ENCODE data around the gene USH2A.

The USH2A gene

DNA sequence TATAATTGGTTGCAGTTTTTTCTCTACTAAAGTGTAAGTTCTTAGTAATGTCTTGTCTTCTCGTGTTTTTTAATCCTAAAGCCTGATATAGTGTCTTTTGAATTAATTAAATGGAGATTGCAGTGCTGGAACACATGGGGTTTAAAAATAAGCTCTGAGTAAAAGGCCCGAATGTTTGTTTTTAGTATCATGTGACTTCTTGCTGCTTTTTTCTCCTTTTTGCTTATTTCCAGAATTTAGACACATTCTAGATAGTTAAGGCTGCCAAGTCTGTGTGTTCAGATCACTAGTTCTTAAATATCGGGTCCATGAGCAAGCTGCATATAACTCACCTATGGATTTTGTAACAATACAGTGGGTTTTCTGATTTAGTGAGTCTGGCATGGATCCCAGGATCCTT, 828.6 kb downstream of the USH2A start:
- POLR2A ChIA-PET, result interaction anchor here (0.6 to 1.2 kb wide), 3 partner anchors 26 to 88 kb away, joined by 3 read pairs; no protein-coding TSS in a partner anchor
- TF ChIP-seq HDGF (IDR thresholded peaks at IDR 0.05; ENCODE audit: borderline replicate concordance) (no peak), TARDBP (IDR thresholded peaks at IDR 0.05) (no peak), LEF1 (IDR thresholded peaks at IDR 0.05; ENCODE audit: borderline replicate concordance) (no peak), FOXK2 (IDR thresholded peaks at IDR 0.05) (no peak), ARNT (IDR thresholded peaks at IDR 0.05) (no peak), SUZ12 (IDR thresholded peaks at IDR 0.05) (no peak), SP1 (IDR thresholded peaks at IDR 0.05) (no peak), NFRKB (IDR thresholded peaks at IDR 0.05) (no peak), FOXA1 (IDR thresholded peaks at IDR 0.05) (no peak), ELF4 (IDR thresholded peaks at IDR 0.05) (no peak), FOXM1 (IDR thresholded peaks at IDR 0.05; ENCODE audit: borderline replicate concordance) (no peak), ZNF384 (IDR thresholded peaks at IDR 0.05) (no peak), BHLHE40 (IDR thresholded peaks at IDR 0.05; ENCODE audit: borderline replicate concordance) (no peak), L3MBTL2 (conservative IDR thresholded peaks at IDR 0.05) (no peak)
- CTCF ChIA-PET, result no interaction called here
- DNase-seq (ENCODE audit: extremely low spot score), result no peak

DNA sequence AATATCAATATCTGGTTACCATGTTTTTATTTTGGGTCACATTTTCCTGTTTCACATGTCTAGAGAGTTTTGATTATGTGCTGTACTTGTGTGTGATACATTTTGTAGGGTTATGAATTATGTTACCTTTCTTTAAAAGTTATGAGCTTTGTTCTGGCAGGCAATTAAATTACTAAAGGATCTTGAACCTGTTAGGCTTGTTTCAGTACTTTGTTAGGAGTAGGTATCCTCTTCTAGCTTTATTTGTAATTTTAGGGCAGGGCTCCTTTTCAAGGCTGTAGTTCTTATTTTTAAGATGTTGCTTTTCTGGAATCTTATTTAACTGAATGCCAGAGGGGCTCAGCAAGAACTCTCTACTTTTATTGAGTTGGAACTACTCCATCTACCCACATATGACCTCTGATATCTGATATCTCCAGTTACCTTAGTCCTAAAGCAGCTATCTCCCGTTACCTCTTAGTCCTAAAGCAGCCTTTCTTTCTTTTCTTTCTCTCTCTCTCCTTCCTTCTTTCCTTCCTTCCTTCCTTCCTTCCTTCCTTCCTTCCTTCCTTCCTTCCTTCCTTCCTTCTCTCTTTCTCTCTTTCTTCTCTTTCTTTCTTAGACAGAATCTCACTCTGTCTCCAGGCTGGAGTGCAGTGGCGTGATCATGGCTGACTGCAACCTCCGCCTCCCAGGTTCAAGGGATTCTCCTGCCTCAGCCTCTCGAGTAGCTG, 832.3 kb downstream of the USH2A start:
- no peak for TF ChIP-seq FOXK2 (IDR thresholded peaks at IDR 0.05)
- no peak for TF ChIP-seq FOXA1 (IDR thresholded peaks at IDR 0.05)
- no peak for TF ChIP-seq NFRKB (IDR thresholded peaks at IDR 0.05)
- TF ChIP-seq SUZ12 (IDR thresholded peaks at IDR 0.05), result no peak
- no peak for TF ChIP-seq LEF1 (IDR thresholded peaks at IDR 0.05; ENCODE audit: borderline replicate concordance)
- no peak for TF ChIP-seq L3MBTL2 (conservative IDR thresholded peaks at IDR 0.05)
- ChIA-PET CTCF (no interaction called here), POLR2A (no interaction called here)
- DNase-seq (ENCODE audit: extremely low spot score), result no peak

DNA sequence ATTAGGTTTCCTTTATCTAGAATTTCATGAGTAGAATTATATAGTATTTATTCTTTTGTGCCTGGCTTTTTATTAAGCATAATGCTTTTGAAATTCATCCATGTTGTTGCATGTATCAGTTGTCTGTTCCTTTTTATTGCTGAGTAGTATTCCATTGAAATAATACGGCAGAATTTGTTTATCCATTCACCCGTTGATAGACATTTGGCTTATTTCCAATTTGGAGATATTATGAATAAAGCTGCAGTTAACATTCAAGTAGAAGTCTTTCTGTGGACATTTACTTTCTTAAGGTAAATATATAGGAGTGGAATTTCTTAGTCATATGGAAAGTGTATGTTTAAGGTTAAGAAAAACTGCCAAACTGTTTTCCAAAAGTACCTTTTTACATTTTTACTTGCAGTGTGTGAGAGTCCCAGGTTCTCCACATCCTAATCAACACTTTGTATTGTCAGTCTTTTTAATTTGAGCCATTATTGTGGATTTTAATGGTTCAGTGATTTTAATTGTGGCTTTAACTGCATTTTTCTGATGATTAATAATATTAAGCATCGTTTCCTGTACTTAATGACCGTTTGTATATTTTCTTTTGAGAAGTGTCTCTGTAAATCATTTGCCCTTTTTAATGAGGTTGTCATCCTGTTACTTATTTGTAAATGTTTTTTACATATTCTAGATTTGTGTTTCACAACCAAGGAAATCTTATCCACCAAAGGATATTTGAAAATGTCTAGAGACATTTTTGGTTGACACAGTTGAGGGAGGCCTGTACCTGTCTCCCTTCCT, 833.4 kb downstream of the USH2A start:
- POLR2A ChIA-PET, result no interaction called here
- TF ChIP-seq SUZ12 (IDR thresholded peaks at IDR 0.05), result no peak
- no peak for DNase-seq (ENCODE audit: extremely low spot score)
- CTCF ChIA-PET, result no interaction called here

DNA sequence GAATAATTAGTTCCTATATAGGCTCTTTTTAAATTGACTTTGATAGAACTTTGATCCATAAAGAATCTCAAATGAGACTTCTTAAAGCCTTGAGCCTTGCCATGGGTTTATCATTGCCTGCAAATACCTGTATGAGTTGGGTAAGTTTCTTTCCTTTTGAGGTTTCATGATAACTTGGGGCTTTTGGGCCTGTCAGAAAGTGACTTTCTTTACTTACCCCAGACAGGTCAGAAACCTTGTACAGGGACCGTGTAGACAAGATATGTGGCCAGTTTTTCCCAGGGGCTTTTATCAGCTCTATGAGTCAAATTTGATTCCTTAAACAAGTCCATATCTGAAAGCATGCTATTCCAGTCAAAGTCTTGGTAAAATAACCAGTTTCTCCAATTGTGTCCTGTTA, 838.9 kb downstream of the USH2A start:
- DNase-seq (ENCODE audit: extremely low spot score), result no peak
- ChIA-PET POLR2A (no interaction called here), CTCF (no interaction called here)
- TF ChIP-seq LEF1 (IDR thresholded peaks at IDR 0.05; ENCODE audit: borderline replicate concordance) (no peak), TARDBP (IDR thresholded peaks at IDR 0.05) (no peak), HDGF (IDR thresholded peaks at IDR 0.05; ENCODE audit: borderline replicate concordance) (no peak), SUZ12 (IDR thresholded peaks at IDR 0.05) (no peak), SP1 (IDR thresholded peaks at IDR 0.05) (no peak), ARNT (IDR thresholded peaks at IDR 0.05) (no peak), ELF4 (IDR thresholded peaks at IDR 0.05) (no peak), FOXM1 (IDR thresholded peaks at IDR 0.05; ENCODE audit: borderline replicate concordance) (no peak), FOXK2 (IDR thresholded peaks at IDR 0.05) (no peak)
- TF ChIP-seq, protein P1, sequence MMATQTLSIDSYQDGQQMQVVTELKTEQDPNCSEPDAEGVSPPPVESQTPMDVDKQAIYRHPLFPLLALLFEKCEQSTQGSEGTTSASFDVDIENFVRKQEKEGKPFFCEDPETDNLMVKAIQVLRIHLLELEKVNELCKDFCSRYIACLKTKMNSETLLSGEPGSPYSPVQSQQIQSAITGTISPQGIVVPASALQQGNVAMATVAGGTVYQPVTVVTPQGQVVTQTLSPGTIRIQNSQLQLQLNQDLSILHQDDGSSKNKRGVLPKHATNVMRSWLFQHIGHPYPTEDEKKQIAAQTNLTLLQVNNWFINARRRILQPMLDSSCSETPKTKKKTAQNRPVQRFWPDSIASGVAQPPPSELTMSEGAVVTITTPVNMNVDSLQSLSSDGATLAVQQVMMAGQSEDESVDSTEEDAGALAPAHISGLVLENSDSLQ (IDR thresholded peaks at IDR 0.05), result no peak

DNA sequence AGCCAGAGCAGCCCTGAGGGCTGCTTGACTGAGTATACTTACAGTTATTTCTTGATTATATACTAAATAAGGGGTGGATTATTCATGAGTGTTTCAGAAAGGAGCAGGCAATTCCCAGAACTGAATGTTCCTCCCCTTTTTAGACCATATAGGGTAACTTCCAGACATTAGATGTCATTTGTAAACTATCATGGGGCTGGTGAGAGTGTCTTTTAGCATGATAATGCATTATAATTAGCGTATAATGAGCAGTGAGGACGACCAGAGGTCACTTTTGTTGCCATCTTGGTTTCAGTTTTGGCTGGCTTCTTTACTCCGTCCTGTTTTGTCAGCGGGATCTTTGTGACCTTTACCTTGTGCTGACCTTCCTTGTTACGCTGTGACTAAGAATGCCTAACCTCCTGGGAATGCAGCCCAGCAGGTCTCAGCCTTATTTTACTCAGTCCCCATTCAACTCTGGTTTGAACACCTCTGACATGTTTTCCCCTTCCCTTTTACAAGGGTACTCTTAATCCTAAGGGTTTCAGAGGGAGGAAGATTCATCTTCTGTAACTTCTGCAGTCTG, 840.0 kb downstream of the USH2A start:
- POLR2A ChIA-PET, result no interaction called here
- no peak for DNase-seq (ENCODE audit: extremely low spot score)
- CTCF ChIA-PET, result no interaction called here
- TF ChIP-seq ZNF384 (IDR thresholded peaks at IDR 0.05) (no peak), ARNT (IDR thresholded peaks at IDR 0.05) (no peak), SUZ12 (IDR thresholded peaks at IDR 0.05) (no peak), TARDBP (IDR thresholded peaks at IDR 0.05) (no peak), FOXM1 (IDR thresholded peaks at IDR 0.05; ENCODE audit: borderline replicate concordance) (no peak), FOXK2 (IDR thresholded peaks at IDR 0.05) (no peak), LEF1 (IDR thresholded peaks at IDR 0.05; ENCODE audit: borderline replicate concordance) (no peak), NFRKB (IDR thresholded peaks at IDR 0.05) (no peak), L3MBTL2 (conservative IDR thresholded peaks at IDR 0.05) (no peak), HDGF (IDR thresholded peaks at IDR 0.05; ENCODE audit: borderline replicate concordance) (no peak), BHLHE40 (IDR thresholded peaks at IDR 0.05; ENCODE audit: borderline replicate concordance) (no peak), FOXA1 (IDR thresholded peaks at IDR 0.05) (no peak), CTBP1 (IDR thresholded peaks at IDR 0.05; ENCODE audit: borderline replicate concordance) (no peak), ELF4 (IDR thresholded peaks at IDR 0.05) (no peak)

DNA sequence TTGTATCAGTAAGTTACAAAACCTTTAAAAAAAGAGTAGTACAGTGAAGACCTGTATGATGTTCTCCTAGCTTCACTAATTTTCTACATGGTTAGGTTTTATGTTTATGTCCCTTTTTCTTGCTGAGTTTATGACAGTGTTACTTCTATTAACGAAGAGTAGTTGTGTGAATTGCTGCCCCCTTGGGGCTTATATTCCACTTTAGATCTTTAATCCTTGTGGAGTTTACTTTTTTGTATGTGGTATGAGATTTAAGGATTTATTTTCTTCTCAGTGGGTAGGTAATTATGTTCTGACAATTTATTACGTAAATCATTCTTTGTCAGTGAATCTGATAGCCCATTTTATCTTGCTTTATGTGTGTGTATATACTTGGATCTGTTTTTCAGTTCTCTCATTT, 841.4 kb downstream of the USH2A start:
- DNase-seq (ENCODE audit: extremely low spot score), result peak; percentile 39
- CTCF ChIA-PET, result no interaction called here
- TF ChIP-seq ZNF384 (IDR thresholded peaks at IDR 0.05), result peak; percentile 92
- TF ChIP-seq ARNT (IDR thresholded peaks at IDR 0.05), result peak; percentile 89
- peak; percentile 89 for TF ChIP-seq TARDBP (IDR thresholded peaks at IDR 0.05)
- no peak for TF ChIP-seq FOXA1 (IDR thresholded peaks at IDR 0.05)
- TF ChIP-seq, protein P1 (IDR thresholded peaks at IDR 0.05), result peak; percentile 98
- TF ChIP-seq CTBP1 (IDR thresholded peaks at IDR 0.05; ENCODE audit: borderline replicate concordance), result peak; percentile 100
- TF ChIP-seq HDGF (IDR thresholded peaks at IDR 0.05; ENCODE audit: borderline replicate concordance), result no peak
- TF ChIP-seq FOXM1 (IDR thresholded peaks at IDR 0.05; ENCODE audit: borderline replicate concordance), result peak; percentile 96
- TF ChIP-seq LEF1 (IDR thresholded peaks at IDR 0.05; ENCODE audit: borderline replicate concordance), result peak; percentile 100
- POLR2A ChIA-PET, result no interaction called here

Measured in HEK293T (cell line).